SK-N-SH (cell line): ENCODE data around the gene FCER2. TPM values are rescaled to one million over a fixed set of nuclear protein-coding genes. Genes with fewer than 3 reads are reported as not detected.

Experiments used
- CTCF ChIA-PET: fragments of 300-600, 350-600 bp; formaldehyde crosslinking; extraction: SDS; loops from one replicate; lab custom pipeline; 2021; lab: Yijun Ruan, JAX
- POLR2A ChIA-PET: fragments of 350-600 bp; sonication (Branson Sonifier 250); formaldehyde crosslinking; extraction: SDS; loops from one replicate; lab custom pipeline; 2020; ENCODE audit warnings: antibody characterized with exemption, inconsistent platforms; lab: Yijun Ruan, JAX
- DNase-seq: peaks from one replicate; pipeline ENCODE4 v3.0.0; 2012
- H2AFZ ChIP-seq: fragments of 200-600 bp; sonication (generic); 2 replicates; pipeline ENCODE4 v1.8.1; 2016; ENCODE audit warnings: antibody characterized with exemption, mild to moderate bottlenecking, low read depth
- H3F3A ChIP-seq: fragments of 200-600 bp; sonication (generic); replicated peaks from 2 replicates; pipeline ENCODE3; 2016; ENCODE audit warnings: antibody characterized with exemption, mild to moderate bottlenecking; ENCODE audit not compliant: insufficient read depth
- H3K27ac ChIP-seq, 2 experiments: fragments of 200-500 bp in 1 of 2; fragments of 200-600 bp in 1 of 2; sonication (Bioruptor generic) in 1 of 2; sonication (generic), shearing (Covaris generic) in 1 of 2; 2 replicates each; pipeline versions ENCODE4 v1.5.1 to v1.6.1; 2014 to 2016; ENCODE audit warnings: low read depth in 2 of 2, inconsistent platforms in 1 of 2, low read length in 1 of 2, mild to moderate bottlenecking in 1 of 2, mixed read lengths in 1 of 2
- H3K27me3 ChIP-seq: fragments of 200-600 bp; sonication (generic), shearing (Covaris generic); 2 replicates; pipeline ENCODE4 v1.6.1; 2016; ENCODE audit warnings: mixed run types; ENCODE audit not compliant: insufficient read depth
- H3K36me3 ChIP-seq, 2 experiments: fragments of 200-500 bp in 1 of 2; fragments of 200-600 bp in 1 of 2; sonication (Bioruptor generic) in 1 of 2; sonication (generic) in 1 of 2; replicated peaks in 1 of 2; 2 replicates each; pipeline versions ENCODE3 to v1.5.1; 2014 to 2016; ENCODE audit warnings: low read length in 1 of 2, mild to moderate bottlenecking in 1 of 2; ENCODE audit not compliant: insufficient read depth in 2 of 2, control insufficient read depth in 1 of 2
- H3K4me1 ChIP-seq, 2 experiments: fragments of 200-500 bp in 1 of 2; fragments of 200-600 bp in 1 of 2; sonication (Bioruptor generic) in 1 of 2; sonication (generic), shearing (Covaris generic) in 1 of 2; 2 replicates each; pipeline versions ENCODE4 v1.5.1 to v1.6.1; 2014 to 2016; ENCODE audit warnings: low read depth in 1 of 2, low read length in 1 of 2, mixed run types in 1 of 2; ENCODE audit not compliant: insufficient read depth in 2 of 2, control insufficient read depth in 1 of 2
- H3K4me2 ChIP-seq: fragments of 200-600 bp; sonication (generic), shearing (Covaris generic); 2 replicates; pipeline ENCODE4 v1.6.1; 2017; ENCODE audit warnings: mixed run types
- H3K4me3 ChIP-seq, 2 experiments: fragments of 200-500 bp in 1 of 2; fragments of 200-600 bp in 1 of 2; sonication (Bioruptor generic) in 1 of 2; sonication (generic), shearing (Covaris generic) in 1 of 2; 2 replicates each; pipeline versions ENCODE4 v1.5.1 to v1.8.1; 2014 to 2016; ENCODE audit warnings: low read depth in 2 of 2, inconsistent platforms in 1 of 2, low read length in 1 of 2, mild to moderate bottlenecking in 1 of 2, mixed read lengths in 1 of 2, moderate library complexity in 1 of 2
- H3K79me2 ChIP-seq: fragments of 200-600 bp; sonication (generic); 2 replicates; pipeline ENCODE4 v1.8.1; 2017; ENCODE audit warnings: mild to moderate bottlenecking; ENCODE audit not compliant: insufficient read depth
- H3K9ac ChIP-seq: fragments of 200-600 bp; sonication (generic); 2 replicates; pipeline ENCODE4 v1.6.1; 2017; ENCODE audit warnings: mixed run types
- H3K9me2 ChIP-seq: fragments of 200-600 bp; sonication (generic); 2 replicates; pipeline ENCODE4 v1.6.1; 2017; ENCODE audit warnings: mixed run types
- H3K9me3 ChIP-seq: fragments of 200-600 bp; sonication (generic); 2 replicates; pipeline ENCODE4 v1.6.1; 2017; ENCODE audit warnings: mixed run types, mild to moderate bottlenecking, moderate library complexity
- H4K20me1 ChIP-seq: fragments of 200-600 bp; sonication (generic); 2 replicates; pipeline ENCODE4 v1.6.1; 2017; ENCODE audit warnings: mild to moderate bottlenecking, mixed run types; ENCODE audit not compliant: insufficient read depth
- NFIC ChIP-seq: IDR thresholded peaks from 2 replicates; pipeline ENCODE4 v1.4.0; 2012; ENCODE audit warnings: borderline replicate concordance
- TAF1 ChIP-seq: IDR thresholded peaks from 2 replicates; pipeline ENCODE4 v1.6.1; 2012; ENCODE audit warnings: low read depth, mild to moderate bottlenecking, low read length, moderate library complexity, borderline replicate concordance
- USF1 ChIP-seq: IDR thresholded peaks from 2 replicates; pipeline ENCODE4 v1.4.0; 2012; ENCODE audit warnings: low read depth, borderline replicate concordance
- WGBS: methylation state at CpG from one replicate; pipeline ENCODE4 v1.1.6; 2017; ENCODE audit warnings: low lambda C conversion rate; 5-methylcytosine and 5-hydroxymethylcytosine counted together
- polyA plus RNA-seq, 3 experiments: library from polyadenylated mRNA; depleted of rRNA; stranded (reverse); fragments of >200 nt; gene quantifications; 2 replicates each; pipeline ENCODE4 v1.2.3, GENCODE V29; 2012
- TF ChIP-seq, protein P1 (sequence below): IDR thresholded peaks from 2 replicates; pipeline ENCODE4 v1.4.0; 2012; ENCODE audit warnings: low read depth, borderline replicate concordance

FCER2 gene
- polyA plus RNA-seq, 1 of the 3 experiments (the other 2 are of a cell fraction) = not detected

- H3K27ac ChIP-seq = no peak within 1 kb of the TSS
- TF ChIP-seq, protein P1, sequence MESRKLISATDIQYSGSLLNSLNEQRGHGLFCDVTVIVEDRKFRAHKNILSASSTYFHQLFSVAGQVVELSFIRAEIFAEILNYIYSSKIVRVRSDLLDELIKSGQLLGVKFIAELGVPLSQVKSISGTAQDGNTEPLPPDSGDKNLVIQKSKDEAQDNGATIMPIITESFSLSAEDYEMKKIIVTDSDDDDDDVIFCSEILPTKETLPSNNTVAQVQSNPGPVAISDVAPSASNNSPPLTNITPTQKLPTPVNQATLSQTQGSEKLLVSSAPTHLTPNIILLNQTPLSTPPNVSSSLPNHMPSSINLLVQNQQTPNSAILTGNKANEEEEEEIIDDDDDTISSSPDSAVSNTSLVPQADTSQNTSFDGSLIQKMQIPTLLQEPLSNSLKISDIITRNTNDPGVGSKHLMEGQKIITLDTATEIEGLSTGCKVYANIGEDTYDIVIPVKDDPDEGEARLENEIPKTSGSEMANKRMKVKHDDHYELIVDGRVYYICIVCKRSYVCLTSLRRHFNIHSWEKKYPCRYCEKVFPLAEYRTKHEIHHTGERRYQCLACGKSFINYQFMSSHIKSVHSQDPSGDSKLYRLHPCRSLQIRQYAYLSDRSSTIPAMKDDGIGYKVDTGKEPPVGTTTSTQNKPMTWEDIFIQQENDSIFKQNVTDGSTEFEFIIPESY = no peak
- no peak for TF ChIP-seq TAF1
- H3K9me3 ChIP-seq = no peaks in the 10 kb centered on the region
- no peaks in the 10 kb centered on the region for H4K20me1 ChIP-seq
- ChIA-PET POLR2A (no interaction called here), CTCF (interaction anchor here (1.2 to 3.8 kb wide), 3 partner anchors 108 to 322 kb away, joined by 3 to 22 read pairs (median 10); no protein-coding TSS in a partner anchor)
- peaks cover 0 to 11% of the 10 kb centered on the region in 2 experiments; a peak in 1 of 4 replicates for H3K4me1 ChIP-seq
- no peaks in the 10 kb centered on the region for H3K36me3 ChIP-seq
- H3K79me2 ChIP-seq = peaks cover 12% of the 10 kb centered on the region
- H3K9ac ChIP-seq = no peak within 1 kb of the TSS
- H2AFZ ChIP-seq = no peak within 1 kb of the TSS
- H3K9me2 ChIP-seq = no peaks in the 10 kb centered on the region
- DNase-seq = no peak
- H3K27me3 ChIP-seq = peaks cover 37% of the 10 kb centered on the region
- no peak within 1 kb of the TSS for H3K4me3 ChIP-seq
- no peak within 1 kb of the TSS for H3K4me2 ChIP-seq
- 11% methylated on average over 10 of the region's 10 CpGs for WGBS
- no peaks in the 10 kb centered on the region for H3F3A ChIP-seq
Measured at GRCh38 chr19:7676854-7677253, 25.1 kb downstream of the FCER2 start, which contains the start of gene MCEMP1. MCEMP1 (plus strand) TSS chr19:7677090; CDS start chr19:7677121, 31 bp downstream.

- DNase-seq = no peak
- Histone ChIP-seq H3K36me3 (no peaks in the 10 kb centered on the region), H3K4me1 (peaks cover 0 to 6% of the 10 kb centered on the region in 2 experiments; a peak in 1 of 4 replicates), H3K4me2 (no peak overlapping the region), H3F3A (no peaks in the 10 kb centered on the region), H2AFZ (no peak overlapping the region), H4K20me1 (no peaks in the 10 kb centered on the region), H3K27me3 (peaks cover 42% of the 10 kb centered on the region), H3K9me2 (no peaks in the 10 kb centered on the region), H3K27ac (no peak overlapping the region), H3K79me2 (peaks cover 7% of the 10 kb centered on the region), H3K4me3 (no peak overlapping the region), H3K9me3 (no peaks in the 10 kb centered on the region), H3K9ac (no peak overlapping the region)
- CTCF ChIA-PET = interaction anchor here (1.2 to 3.8 kb wide), 3 partner anchors 108 to 322 kb away, joined by 3 to 22 read pairs (median 10); no protein-coding TSS in a partner anchor
- POLR2A ChIA-PET = no interaction called here
- TF ChIP-seq USF1 (no peak), NFIC (no peak)
- WGBS = 38% methylated on average over 7 of the region's 7 CpGs
Measured at GRCh38 chr19:7676376-7676775, 25.6 kb downstream of the FCER2 start.
